Ishikawa (cell line): ENCODE results near the gene MKNK1.

Source experiments
- CEBPB ChIP-seq: IDR thresholded peaks from 2 replicates; pipeline ENCODE4 v1.6.1; 2012
- CREB1 ChIP-seq: IDR thresholded peaks from 2 replicates; pipeline ENCODE4 v1.6.1; 2012; ENCODE audit warnings: low read depth
- EGR1 ChIP-seq: IDR thresholded peaks from 2 replicates; pipeline ENCODE4 v1.6.1; 2012
- EP300 ChIP-seq: IDR thresholded peaks from 2 replicates; pipeline ENCODE4 v1.6.1; 2012; ENCODE audit warnings: borderline replicate concordance
- FOXM1 ChIP-seq: IDR thresholded peaks from 2 replicates; pipeline ENCODE4 v1.6.1; 2012; ENCODE audit warnings: low read depth, borderline replicate concordance
- MAX ChIP-seq: IDR thresholded peaks from 2 replicates; pipeline ENCODE4 v1.6.1; 2012
- NFIC ChIP-seq: IDR thresholded peaks from 2 replicates; pipeline ENCODE4 v1.6.1; 2012
- RAD21 ChIP-seq: IDR thresholded peaks from 2 replicates; pipeline ENCODE4 v1.6.1; 2012; ENCODE audit warnings: low read depth
- REST ChIP-seq: IDR thresholded peaks from 2 replicates; pipeline ENCODE4 v1.6.1; 2012; ENCODE audit warnings: low read depth, mild to moderate bottlenecking
- TAF1 ChIP-seq: IDR thresholded peaks from 2 replicates; pipeline ENCODE4 v1.6.1; 2012; ENCODE audit warnings: low read depth, mild to moderate bottlenecking
- TCF12 ChIP-seq: IDR thresholded peaks from 2 replicates; pipeline ENCODE4 v1.6.1; 2012; ENCODE audit warnings: low read depth
- TEAD4 ChIP-seq: IDR thresholded peaks from 2 replicates; pipeline ENCODE4 v1.6.1; 2012
- USF1 ChIP-seq: IDR thresholded peaks from 2 replicates; pipeline ENCODE4 v1.6.1; 2012
- YY1 ChIP-seq: IDR thresholded peaks from 2 replicates; pipeline ENCODE4 v1.6.1; 2012; ENCODE audit warnings: low read depth
- ZBTB7A ChIP-seq: IDR thresholded peaks from 2 replicates; pipeline ENCODE4 v1.6.1; 2012; ENCODE audit warnings: low read depth

Gene MKNK1

GRCh38 chr1:46606255-46606965 is 2.3 kb upstream of the MKNK1 start:
- TF ChIP-seq REST = no peak
- TF ChIP-seq TEAD4 = no peak
- TF ChIP-seq USF1 = no peak
- TF ChIP-seq ZBTB7A = no peak
- no peak for TF ChIP-seq NFIC
- TF ChIP-seq EP300 = no peak
- TF ChIP-seq EGR1 = no peak
- no peak for TF ChIP-seq FOXM1
- no peak for TF ChIP-seq CREB1
- no peak for TF ChIP-seq TAF1
- TF ChIP-seq CEBPB = no peak
- TF ChIP-seq TCF12 = no peak
- TF ChIP-seq YY1 = no peak
- TF ChIP-seq RAD21 = no peak
- TF ChIP-seq MAX = no peak

- TF ChIP-seq FOXM1 (no peak), TEAD4 (no peak), REST (no peak), YY1 (no peak), RAD21 (no peak), TAF1 (no peak), CEBPB (no peak), CREB1 (no peak)
These were observed 1.2 kb upstream of the MKNK1 start for GRCh38 chr1:46605232-46605631.

- TF ChIP-seq TCF12 (no peak), REST (no peak), TEAD4 (no peak), RAD21 (no peak), MAX (no peak), YY1 (no peak), FOXM1 (no peak), CEBPB (no peak), USF1 (no peak), NFIC (no peak), TAF1 (no peak), EP300 (no peak), ZBTB7A (no peak), EGR1 (no peak), CREB1 (no peak)
These were observed 599 bp downstream of the MKNK1 start for GRCh38 chr1:46603481-46603857.

- TF ChIP-seq EGR1 (no peak), EP300 (no peak), CREB1 (no peak), REST (no peak), ZBTB7A (no peak), FOXM1 (no peak), TAF1 (no peak), CEBPB (no peak), USF1 (no peak)
These were observed 2.6 kb downstream of the MKNK1 start for GRCh38 chr1:46601257-46602007.
